HUES48 (cell line): ENCODE measurements around the gene DQX1.
A peak's percentile ranks its signal among the peaks of the same experiment; 100 is the strongest.

Experiments used
- H3K27ac ChIP-seq: one replicate; pipeline ENCODE4 v1.7.0; 2013; ENCODE audit warnings: low read depth, low read length, inconsistent platforms
- H3K27me3 ChIP-seq: 2 replicates; pipeline ENCODE4 v1.6.1; 2013; ENCODE audit warnings: mild to moderate bottlenecking, low read length; ENCODE audit not compliant: control insufficient read depth, insufficient read depth
- H3K36me3 ChIP-seq: 2 replicates; pipeline ENCODE4 v1.6.1; 2013; ENCODE audit warnings: low read length; ENCODE audit not compliant: control insufficient read depth, insufficient read depth
- H3K4me1 ChIP-seq: 2 replicates; pipeline ENCODE4 v1.6.1; 2013; ENCODE audit warnings: mild to moderate bottlenecking, low read length; ENCODE audit not compliant: control insufficient read depth, insufficient read depth
- H3K4me3 ChIP-seq: 2 replicates; pipeline ENCODE4 v1.5.1; 2013; ENCODE audit warnings: mild to moderate bottlenecking, low read depth, low read length
- H3K9ac ChIP-seq: 2 replicates; pipeline ENCODE4 v1.6.1; 2013; ENCODE audit warnings: mild to moderate bottlenecking, low read depth, low read length, moderate library complexity
- H3K9me3 ChIP-seq: 2 replicates; pipeline ENCODE4 v1.6.1; 2013; ENCODE audit warnings: low read length; ENCODE audit not compliant: control insufficient read depth, insufficient read depth

The DQX1 gene

GRCh38 chr2:74507145-74507925 is 18.7 kb downstream of the DQX1 start, which contains the start of gene PCGF1:
Gene PCGF1 (minus strand): TSS chr2:74507695. CDS start chr2:74507668, 27 bp downstream.
- Histone ChIP-seq H3K9ac (peak within 1 kb of the TSS; percentile 93), H3K4me1 (peaks cover 12% of the 10 kb centered on the region; the same call in 1 of the 2 replicates), H3K9me3 (no peaks in the 10 kb centered on the region), H3K27me3 (peaks cover 74% of the 10 kb centered on the region), H3K4me3 (peak within 1 kb of the TSS; percentile 93), H3K27ac (peak within 1 kb of the TSS; percentile 100), H3K36me3 (peaks cover 10% of the 10 kb centered on the region; the same call in 1 of the 2 replicates)

- Histone ChIP-seq H3K27ac (no peak overlapping the region), H3K9ac (no peak overlapping the region), H3K9me3 (no peaks in the 10 kb centered on the region), H3K27me3 (peaks cover 74% of the 10 kb centered on the region), H3K36me3 (peaks cover 10% of the 10 kb centered on the region; the same call in 1 of the 2 replicates), H3K4me1 (peaks cover 12% of the 10 kb centered on the region; the same call in 1 of the 2 replicates), H3K4me3 (no peak overlapping the region)
Measured at GRCh38 chr2:74505448-74506246, 20.4 kb downstream of the DQX1 start.

- Histone ChIP-seq H3K9ac (no peak overlapping the region), H3K4me3 (no peak overlapping the region), H3K27me3 (peaks cover 74% of the 10 kb centered on the region), H3K27ac (no peak overlapping the region), H3K4me1 (peaks cover 19% of the 10 kb centered on the region; the same call in 1 of the 2 replicates), H3K36me3 (peaks cover 10% of the 10 kb centered on the region; the same call in 1 of the 2 replicates), H3K9me3 (no peaks in the 10 kb centered on the region)
Measured at GRCh38 chr2:74504591-74504990, 21.4 kb downstream of the DQX1 start.

- Histone ChIP-seq H3K4me3 (peak overlapping the region; percentile 60), H3K4me1 (peaks cover 19% of the 10 kb centered on the region; the same call in 1 of the 2 replicates), H3K36me3 (peaks cover 10% of the 10 kb centered on the region; the same call in 1 of the 2 replicates), H3K27ac (no peak overlapping the region), H3K9me3 (no peaks in the 10 kb centered on the region), H3K9ac (no peak overlapping the region), H3K27me3 (peaks cover 74% of the 10 kb centered on the region)
Measured at GRCh38 chr2:74503506-74504475, 22.2 kb downstream of the DQX1 start.

GRCh38 chr2:74502720-74503505 is 23.1 kb downstream of the DQX1 start:
- Histone ChIP-seq H3K27me3 (peaks cover 79% of the 10 kb centered on the region), H3K36me3 (peaks cover 10% of the 10 kb centered on the region; the same call in 1 of the 2 replicates), H3K9ac (no peak overlapping the region), H3K9me3 (no peaks in the 10 kb centered on the region), H3K4me1 (peaks cover 13% of the 10 kb centered on the region; the same call in 1 of the 2 replicates), H3K4me3 (peak overlapping the region; percentile 60), H3K27ac (no peak overlapping the region)

GRCh38 chr2:74502147-74502719 is 23.8 kb downstream of the DQX1 start:
- Histone ChIP-seq H3K4me3 (peak overlapping the region; percentile 60), H3K4me1 (peaks cover 17% of the 10 kb centered on the region), H3K36me3 (peaks cover 10% of the 10 kb centered on the region; the same call in 1 of the 2 replicates), H3K27me3 (peaks cover 85% of the 10 kb centered on the region), H3K9me3 (no peaks in the 10 kb centered on the region), H3K27ac (no peak overlapping the region), H3K9ac (no peak overlapping the region)

GRCh38 chr2:74501335-74502071 is 24.5 kb downstream of the DQX1 start:
- Histone ChIP-seq H3K4me1 (peaks cover 11% of the 10 kb centered on the region; the same call in 1 of the 2 replicates), H3K27me3 (peaks cover 93% of the 10 kb centered on the region), H3K4me3 (no peak overlapping the region; the same call in 1 of the 2 replicates), H3K9ac (no peak overlapping the region), H3K9me3 (no peaks in the 10 kb centered on the region), H3K36me3 (peaks cover 10% of the 10 kb centered on the region; the same call in 1 of the 2 replicates), H3K27ac (no peak overlapping the region)

GRCh38 chr2:74500578-74500946 is 25.5 kb downstream of the DQX1 start:
- no peak overlapping the region for H3K4me3 ChIP-seq

More at GRCh38 chr2:74500578-74500946, 25.5 kb downstream of the DQX1 start:
- Histone ChIP-seq H3K36me3 (peaks cover 9% of the 10 kb centered on the region; the same call in 1 of the 2 replicates), H3K4me1 (peaks cover 11% of the 10 kb centered on the region; the same call in 1 of the 2 replicates), H3K9ac (no peak overlapping the region), H3K9me3 (no peaks in the 10 kb centered on the region), H3K27me3 (peaks cover 100% of the 10 kb centered on the region), H3K27ac (no peak overlapping the region)
